Adrenal gland (tissue), 12 donors: ENCODE measurements around the gene ADAM15. TPM values are rescaled to one million over a fixed set of nuclear protein-coding genes. Genes with fewer than 3 reads are reported as not detected.
A peak's percentile ranks its signal among the peaks of the same experiment; 100 is the strongest.

Experiments
- DNase-seq, 7 donors: peaks; one replicate each; pipeline ENCODE4 v3.0.0-alpha.2; 2019 to 2020
- H3K27ac ChIP-seq, 5 donors: fragments of 200-600 bp; sonication (generic) in 4 of 5; 1 replicate in 3 of 5; 2 replicates in 2 of 5; pipeline versions ENCODE4 v1.5.1 to v1.8.0; 2016 to 2020; ENCODE audit warnings: mild to moderate bottlenecking in 1 of 5
- H3K27me3 ChIP-seq: fragments of 200-600 bp; 2 replicates; pipeline ENCODE4 v1.8.0; 2021
- H3K36me3 ChIP-seq, 2 donors: fragments of 200-600 bp; replicated peaks in 1 of 2; 1 replicate in 1 of 2; 2 replicates in 1 of 2; pipeline versions ENCODE4 v1.5.1 to v1.8.0; 2018 to 2022
- H3K4me1 ChIP-seq, 2 donors: fragments of 200-600 bp; replicated peaks in 1 of 2; 1 replicate in 1 of 2; 2 replicates in 1 of 2; pipeline versions ENCODE4 v1.5.1 to v1.8.0; 2018 to 2021
- H3K4me3 ChIP-seq, 4 donors: fragments of 200-600 bp; sonication (generic) in 3 of 4; one replicate each; pipeline ENCODE4 v1.5.1; 2016 to 2018
- H3K9me3 ChIP-seq, 3 donors: fragments of 200-600 bp; sonication (generic) in 1 of 3; replicated peaks in 1 of 3; 1 replicate in 2 of 3; 2 replicates in 1 of 3; pipeline versions ENCODE4 v1.5.1 to v1.8.0; 2016 to 2021
- CTCF ChIP-seq, 6 experiments: fragments of 450-650 bp in 4 of 6; fragments of 200-600 bp in 2 of 6; sonication (generic) in 1 of 6; IDR thresholded peaks; 1 replicate in 5 of 6; 2 replicates in 1 of 6; pipeline versions ENCODE4 v1.5.1 to v1.8.0; 2016 to 2021; ENCODE audit warnings: antibody characterized with exemption in 6 of 6, mild to moderate bottlenecking in 2 of 6, moderate library complexity in 1 of 6
- POLR2A ChIP-seq, 2 donors: fragments of 450-650 bp; IDR thresholded peaks; one replicate each; pipeline ENCODE4 v1.6.1; 2017; ENCODE audit warnings: antibody characterized with exemption in 2 of 2, mild to moderate bottlenecking in 2 of 2, moderate library complexity in 1 of 2
- WGBS, 4 donors: extraction: QIAGEN DNeasy Blood & Tissue Kit in 2 of 4; methylation state at CpG; one replicate each; pipeline versions ENCODE4 v1.1.5 to v1.1.7; 2013 to 2017; 5-methylcytosine and 5-hydroxymethylcytosine counted together
- intact Hi-C, 2 donors: fragments of 100-400 bp; cut with DNase I; formaldehyde crosslinking; loops; one replicate each; pipeline versions ENCODE4 v1.14.1 to v1.15.0; 2022 to 2023
- polyA plus RNA-seq, 3 donors: library from polyadenylated mRNA; stranded (reverse); fragments of 200-250 nt in 2 of 3; fragments of 350-450 nt in 1 of 3; fragmentation: Illumina TruSeq in 1 of 3; extraction: RNeasy Lipid Tissue Mini Kit (QIAGEN cat#74804) in 1 of 3; gene quantifications; one replicate each; pipeline ENCODE4 v1.2.3, GENCODE V29; 2013 to 2014
- total RNA-seq, 9 donors: library from RNA; depleted of rRNA in 4 of 9; stranded (reverse); fragments of >200 nt in 4 of 9; fragments of 120-200 nt in 1 of 9; fragmentation: NEBNext Ultra II Directional in 1 of 9; extraction: Animal tissue kit (Norgen Biotek cat#: 25700) in 1 of 9; gene quantifications; one replicate each; pipeline versions ENCODE4 v1.1.0 to v1.2.4, GENCODE V29; 2013 to 2023
- donor health status: healthy with polysubstance abuse.
- donor health status: Bipolar disorder and iron deficiency.
- donor health status: DM: yes; HTN: yes; CAD: no.
- donor health status: DM: no; HTN: no; CAD: no.
- donor health status: DM: no; HTN: no; CAD: no.
- donor health status: DM: yes; HTN: yes; CAD: no.

ADAM15 gene
- total and polyA plus RNA-seq, 12 donors, result 11.6 to 269 (median 59.3) TPM

DNA sequence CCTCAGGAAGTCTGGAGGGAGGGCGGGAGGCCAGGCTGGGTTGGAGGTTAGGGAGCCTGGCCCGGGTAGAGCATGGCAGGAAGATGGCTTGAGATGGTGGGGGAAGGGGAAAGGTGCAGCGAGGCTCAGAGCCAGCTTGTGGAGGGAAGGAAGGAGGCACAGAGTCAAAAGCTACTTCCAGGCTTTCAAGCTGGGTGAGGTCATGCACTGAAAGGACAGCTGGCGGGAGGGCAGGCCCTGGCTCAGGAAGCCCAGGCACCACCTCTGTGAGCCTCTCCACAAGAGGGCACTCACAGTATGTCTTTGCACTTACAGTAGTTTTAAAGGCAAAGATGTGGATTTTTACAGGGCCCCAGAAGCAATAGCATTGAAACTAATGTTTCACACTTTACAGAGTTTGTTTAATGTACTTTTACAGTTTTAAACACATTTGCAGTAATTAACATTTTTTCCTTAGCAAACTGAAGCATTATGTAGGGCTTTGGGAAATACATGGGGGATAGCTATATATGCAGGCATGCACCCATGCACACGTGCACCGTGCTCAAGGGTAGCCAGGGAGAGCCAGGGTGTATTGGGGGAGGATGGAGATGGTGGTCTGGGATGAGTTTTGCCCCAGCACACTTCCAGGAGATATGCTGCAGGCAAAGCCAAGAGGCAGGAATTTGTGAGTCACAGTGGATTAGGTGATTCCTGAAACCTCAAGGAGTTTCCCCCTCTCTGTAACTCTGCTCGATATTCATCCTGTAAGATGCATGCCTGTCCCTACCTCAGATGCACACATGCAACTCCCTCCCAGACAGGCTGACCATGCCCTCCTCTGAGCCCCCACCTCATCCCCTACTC is 6.1 kb upstream of the ADAM15 start:
- 45 to 58% (median 46%) methylated on average over 6 to 7 of the region's 7 CpGs for WGBS, 4 donors
- TF ChIP-seq POLR2A (IDR thresholded peaks at IDR 0.05), result no peak
- peak; percentile 65 to 85 (median 78) for TF ChIP-seq CTCF (IDR thresholded peaks at IDR 0.05)
- Histone ChIP-seq H3K9me3 (no peaks in the 10 kb centered on the region), H3K4me3 (no peak overlapping the region), H3K4me1 (peaks cover 6 to 16% of the 10 kb centered on the region in 2 donors), H3K36me3 (no peaks in the 10 kb centered on the region), H3K27me3 (no peaks in the 10 kb centered on the region), H3K27ac (peak overlapping the region in 3 of 5 donors; percentile 7 to 43 (median 43))
- intact Hi-C loops, result loop anchor here in 1 of 2 donors (5.0 kb wide), 1 partner anchor 37 kb away; no protein-coding TSS in a partner anchor
- peak; percentile 85 to 96 (median 91) for DNase-seq

DNA sequence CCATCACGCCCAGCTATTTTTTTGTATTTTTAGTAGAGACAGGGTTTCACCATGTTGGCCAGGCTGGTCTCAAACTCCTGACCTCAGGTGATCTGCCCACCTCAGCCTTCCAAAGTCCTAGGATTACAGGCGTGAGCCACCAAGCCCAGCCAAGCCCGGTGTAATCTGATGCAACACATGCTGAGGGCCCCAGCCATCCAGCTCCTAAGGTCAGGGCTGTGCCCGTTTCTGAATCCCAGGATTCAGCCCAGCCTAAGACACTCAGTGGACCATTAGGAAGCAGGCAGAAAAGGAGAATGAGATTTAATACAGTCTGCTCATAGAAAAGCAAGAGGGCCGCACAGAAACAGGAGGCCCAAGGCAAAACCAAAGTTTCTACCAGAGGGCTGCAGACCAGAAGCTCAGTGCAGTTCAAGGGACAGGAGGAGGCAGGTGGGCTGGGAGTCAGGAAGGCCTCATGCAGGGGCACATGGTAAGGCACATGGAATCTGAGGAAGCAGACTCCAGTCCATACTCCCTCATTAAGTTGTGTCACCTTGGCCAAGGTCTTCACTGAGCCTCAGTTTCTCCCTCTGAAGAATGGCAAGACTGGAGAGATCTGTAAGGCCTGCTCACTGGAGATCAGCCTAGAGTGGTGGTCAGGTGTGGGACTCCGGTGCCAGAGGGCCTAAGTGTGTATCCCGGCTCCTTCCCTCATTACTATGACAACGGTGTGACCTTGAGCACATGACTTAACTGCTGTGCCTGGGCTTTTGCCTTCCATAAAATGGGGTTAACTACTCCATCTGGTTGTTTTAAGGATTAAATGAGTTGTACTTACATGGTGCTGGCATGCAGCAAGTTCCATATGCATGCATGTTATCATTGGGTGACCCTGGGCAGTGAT is 2.4 kb upstream of the ADAM15 start:
- no peak for DNase-seq
- WGBS, 4 donors, result 74 to 85% (median 79%) methylated on average over 7 to 8 of the region's 8 CpGs
- H3K27me3 ChIP-seq, result no peaks in the 10 kb centered on the region
- TF ChIP-seq CTCF (IDR thresholded peaks at IDR 0.05) (no peak), POLR2A (IDR thresholded peaks at IDR 0.05) (no peak)
- intact Hi-C loops, result loop anchor here in 1 of 2 donors (5.0 kb wide), 1 partner anchor 34 kb away; no protein-coding TSS in a partner anchor
- no peaks in the 10 kb centered on the region for H3K36me3 ChIP-seq
- no peaks in the 10 kb centered on the region for H3K9me3 ChIP-seq
- no peak overlapping the region for H3K4me3 ChIP-seq
- H3K4me1 ChIP-seq, result peaks cover 15 to 35% of the 10 kb centered on the region in 2 donors
- no peak overlapping the region for H3K27ac ChIP-seq

- Histone ChIP-seq H3K27me3 (no peaks in the 10 kb centered on the region), H3K27ac (peak overlapping the region; percentile 79 to 99 (median 88)), H3K4me3 (peak overlapping the region in 1 of 4 donors; percentile 82), H3K36me3 (peaks cover 0 to 8% of the 10 kb centered on the region in 2 donors), H3K9me3 (no peaks in the 10 kb centered on the region), H3K4me1 (peaks cover 12 to 31% of the 10 kb centered on the region in 2 donors)
- 19 to 25% (median 20%) methylated on average over 9 to 10 of the region's 10 CpGs for WGBS, 4 donors
- intact Hi-C loops, result loop anchor here in 1 of 2 donors (5.0 kb wide), 1 partner anchor 32 kb away; no protein-coding TSS in a partner anchor
- DNase-seq, result no peak
- TF ChIP-seq POLR2A (IDR thresholded peaks at IDR 0.05) (no peak), CTCF (IDR thresholded peaks at IDR 0.05) (no peak)
Observed at GRCh38 chr1:155049651-155050559, 1.2 kb upstream of the ADAM15 start.
